ENCODE results near the gene NEU3.

DNA sequence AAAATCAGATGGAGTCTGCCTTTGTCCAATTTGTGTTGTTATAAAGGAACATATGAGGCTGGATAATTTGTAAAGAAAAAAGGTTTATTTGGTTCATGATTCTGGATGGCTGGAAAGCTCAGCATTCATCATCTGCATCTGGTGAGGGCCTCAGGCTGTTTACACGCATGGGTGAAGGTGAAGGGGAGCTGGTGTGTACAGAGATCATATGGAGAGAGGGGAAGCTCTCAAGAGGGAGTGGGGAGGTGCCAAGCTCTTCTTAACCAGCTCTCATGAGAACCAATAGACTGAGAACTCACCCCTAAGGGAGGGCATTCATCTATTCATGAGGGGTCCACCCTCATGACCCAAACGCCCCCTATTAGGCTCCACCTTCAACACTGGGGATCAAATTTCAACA is 40.0 kb downstream of the NEU3 start:
- no peak for TF ChIP-seq POLR2A (IDR thresholded peaks at IDR 0.05)
- TF ChIP-seq, protein P1, sequence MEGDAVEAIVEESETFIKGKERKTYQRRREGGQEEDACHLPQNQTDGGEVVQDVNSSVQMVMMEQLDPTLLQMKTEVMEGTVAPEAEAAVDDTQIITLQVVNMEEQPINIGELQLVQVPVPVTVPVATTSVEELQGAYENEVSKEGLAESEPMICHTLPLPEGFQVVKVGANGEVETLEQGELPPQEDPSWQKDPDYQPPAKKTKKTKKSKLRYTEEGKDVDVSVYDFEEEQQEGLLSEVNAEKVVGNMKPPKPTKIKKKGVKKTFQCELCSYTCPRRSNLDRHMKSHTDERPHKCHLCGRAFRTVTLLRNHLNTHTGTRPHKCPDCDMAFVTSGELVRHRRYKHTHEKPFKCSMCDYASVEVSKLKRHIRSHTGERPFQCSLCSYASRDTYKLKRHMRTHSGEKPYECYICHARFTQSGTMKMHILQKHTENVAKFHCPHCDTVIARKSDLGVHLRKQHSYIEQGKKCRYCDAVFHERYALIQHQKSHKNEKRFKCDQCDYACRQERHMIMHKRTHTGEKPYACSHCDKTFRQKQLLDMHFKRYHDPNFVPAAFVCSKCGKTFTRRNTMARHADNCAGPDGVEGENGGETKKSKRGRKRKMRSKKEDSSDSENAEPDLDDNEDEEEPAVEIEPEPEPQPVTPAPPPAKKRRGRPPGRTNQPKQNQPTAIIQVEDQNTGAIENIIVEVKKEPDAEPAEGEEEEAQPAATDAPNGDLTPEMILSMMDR (IDR thresholded peaks at IDR 0.05): no peak
